GM21786 (cell line): ENCODE measurements around the gene MUC4.
"Not testable (repeated sequence)": the region's sequence is repeated elsewhere in the genome, so short reads cannot be mapped to it uniquely, and the experiment has no call there.

Experiments
- ATAC-seq: cut with Tn5 transposase; IDR thresholded peaks from one replicate; pipeline ENCODE4 v1.9.1; 2021; ENCODE audit not compliant: unreplicated experiment

The MUC4 gene

GRCh38 chr3:195744437-195744836, 67.3 kb downstream of the MUC4 start:
- ATAC-seq, result no peak

GRCh38 chr3:195739561-195740111, 72.1 kb downstream of the MUC4 start:
- no peak for ATAC-seq

- ATAC-seq, result no peak
Measured at GRCh38 chr3:195738274-195739044, 73.3 kb downstream of the MUC4 start.

GRCh38 chr3:195737782-195738181, 73.9 kb downstream of the MUC4 start:
- ATAC-seq, result not testable (repeated sequence)

- ATAC-seq, result no peak
Measured at GRCh38 chr3:195736866-195737490, 74.8 kb downstream of the MUC4 start.

GRCh38 chr3:195735036-195735695, 76.6 kb downstream of the MUC4 start:
- ATAC-seq, result no peak

GRCh38 chr3:195732940-195733339, 78.8 kb downstream of the MUC4 start:
- no peak for ATAC-seq

- no peak for ATAC-seq
Measured at GRCh38 chr3:195731356-195731905, 80.3 kb downstream of the MUC4 start.

- ATAC-seq, result no peak
Measured at GRCh38 chr3:195729476-195730251, 82.1 kb downstream of the MUC4 start.

GRCh38 chr3:195728789-195729188, 82.9 kb downstream of the MUC4 start:
- ATAC-seq, result not testable (repeated sequence)

- ATAC-seq, result no peak
Measured at GRCh38 chr3:195727606-195728195, 84.0 kb downstream of the MUC4 start.

- not testable (repeated sequence) for ATAC-seq
Measured at GRCh38 chr3:195725916-195726740, 85.6 kb downstream of the MUC4 start.

GRCh38 chr3:195724363-195724762, 87.4 kb downstream of the MUC4 start:
- ATAC-seq, result not testable (repeated sequence)

- not testable (repeated sequence) for ATAC-seq
Measured at GRCh38 chr3:195722996-195723345, 88.8 kb downstream of the MUC4 start.

GRCh38 chr3:195722139-195722995, 89.4 kb downstream of the MUC4 start:
- not testable (repeated sequence) for ATAC-seq

- not testable (repeated sequence) for ATAC-seq
Measured at GRCh38 chr3:195720831-195721506, 90.8 kb downstream of the MUC4 start, which contains the start of gene MUC20. Gene MUC20 (plus strand): TSS chr3:195720978. CDS start chr3:195721008, 30 bp downstream.

- ATAC-seq, result not testable (repeated sequence)
Measured at GRCh38 chr3:195719514-195720254, 92.0 kb downstream of the MUC4 start.
